HepG2 (cell line): ENCODE data around the gene SSBP2. TPM values are rescaled to one million over a fixed set of nuclear protein-coding genes. Genes with fewer than 3 reads are reported as not detected.
"Not testable (repeated sequence)": the region's sequence is repeated elsewhere in the genome, so short reads cannot be mapped to it uniquely, and the experiment has no call there.

Source experiments
- ATAC-seq: fragments of 200-7000 bp; cut with Tn5 transposase; 3 replicates; pipeline ENCODE4 v1.9.1; 2020; ENCODE audit warnings: mild to moderate bottlenecking, moderate library complexity
- BruUV-seq: library from RNA; stranded (reverse); fragments of 400-500 nt; replicated peaks from 2 replicates; lab custom pipeline; 2021; lab: Mats Ljungman, UMichigan
- CTCF ChIA-PET: fragments of 300-600 bp; formaldehyde crosslinking; extraction: SDS; loops from one replicate; lab custom pipeline; 2021; ENCODE audit warnings: low total read pairs, inconsistent platforms, low intra/inter-chr PET ratio; lab: Yijun Ruan, JAX
- POLR2A ChIA-PET: fragments of 350-600 bp; sonication (Branson Sonifier 250); formaldehyde crosslinking; loops from one replicate; lab custom pipeline; 2020; ENCODE audit warnings: antibody characterized with exemption, inconsistent platforms; lab: Yijun Ruan, JAX
- DNase-seq: peaks from one replicate; pipeline ENCODE4 v3.0.0-alpha.2; 2015; ENCODE audit warnings: low spot score
- FAIRE-seq: peaks from 3 replicates; lab custom pipeline; 2011; peaks lifted over from hg19 to GRCh38; lab: Jason Lieb, UNC
- H2AFZ ChIP-seq: one replicate; pipeline ENCODE4 v1.6.1; 2011; ENCODE audit warnings: low read length, inconsistent platforms
- H3K27ac ChIP-seq: fragments of 300-600 bp; 3 replicates; pipeline ENCODE4 v1.8.0; 2011; ENCODE audit warnings: mixed run types, mild to moderate bottlenecking, mixed read lengths, low read length, inconsistent platforms; ENCODE audit not compliant: insufficient read depth; ENCODE audit errors: extremely low read length
- H3K27me3 ChIP-seq, 2 experiments: fragments of 200-600 bp in 1 of 2; 2 replicates in 1 of 2; 3 replicates in 1 of 2; pipeline versions ENCODE4 v1.6.0 to v1.8.0; 2011; ENCODE audit warnings: low read length in 2 of 2, mild to moderate bottlenecking in 2 of 2, moderate library complexity in 2 of 2, inconsistent platforms in 1 of 2; ENCODE audit not compliant: insufficient read depth in 2 of 2, control insufficient read depth in 1 of 2
- H3K36me3 ChIP-seq, 2 experiments: fragments of 200-600 bp in 1 of 2; replicated peaks in 1 of 2; 2 replicates in 1 of 2; 3 replicates in 1 of 2; pipeline versions ENCODE4 v1.5.1 to v1.8.0; 2011; ENCODE audit warnings: low read length in 2 of 2, inconsistent platforms in 1 of 2; ENCODE audit not compliant: insufficient read depth in 2 of 2, control insufficient read depth in 1 of 2
- H3K4me1 ChIP-seq: 2 replicates; pipeline ENCODE4 v1.5.1; 2012; ENCODE audit warnings: low read length, inconsistent platforms; ENCODE audit not compliant: insufficient read depth
- H3K4me2 ChIP-seq: 2 replicates; pipeline ENCODE4 v1.6.0; 2011; ENCODE audit warnings: low read depth, low read length, inconsistent platforms
- H3K4me3 ChIP-seq, 3 experiments: fragments of 200-600 bp in 1 of 3; sonication (generic), shearing (Covaris generic) in 1 of 3; replicated peaks in 1 of 3; 2 replicates each; pipeline ENCODE4 v1.5.1; 2011 to 2016; ENCODE audit warnings: low read length in 3 of 3, inconsistent platforms in 2 of 3, low read depth in 2 of 3, mild to moderate bottlenecking in 2 of 3, control low read depth in 1 of 3, mixed read lengths in 1 of 3; ENCODE audit not compliant: insufficient read depth in 1 of 3
- H3K79me2 ChIP-seq: one replicate; pipeline ENCODE4 v1.6.1; 2011; ENCODE audit warnings: low read length, inconsistent platforms; ENCODE audit not compliant: insufficient read depth
- H3K9ac ChIP-seq: 2 replicates; pipeline ENCODE4 v1.6.0; 2011; ENCODE audit warnings: mild to moderate bottlenecking, low read depth, low read length, inconsistent platforms; ENCODE audit not compliant: insufficient read depth
- H3K9me3 ChIP-seq: 2 replicates; pipeline ENCODE4 v1.5.1; 2012; ENCODE audit warnings: mild to moderate bottlenecking, low read length
- H4K20me1 ChIP-seq: 2 replicates; pipeline ENCODE4 v1.6.0; 2011; ENCODE audit warnings: inconsistent platforms, mild to moderate bottlenecking, low read length, moderate library complexity; ENCODE audit not compliant: insufficient read depth
- DNMT3B ChIP-seq: conservative IDR thresholded peaks from 2 replicates; pipeline ENCODE4 v1.6.1; 2016; ENCODE audit warnings: missing biosample characterization, control low read depth
- HNF4A ChIP-seq: sonication (generic); formaldehyde crosslinking; IDR thresholded peaks from 2 replicates; pipeline ENCODE4 v1.4.0; 2020; ENCODE audit warnings: missing genetic modification reagents
- JDP2 ChIP-seq: sonication (generic); formaldehyde crosslinking; IDR thresholded peaks from 2 replicates; pipeline ENCODE4 v1.8.1; 2022; ENCODE audit warnings: missing genetic modification reagents, borderline replicate concordance
- KLF6 ChIP-seq: IDR thresholded peaks from 2 replicates; pipeline ENCODE4 v1.8.0; 2016; ENCODE audit warnings: missing biosample characterization, missing genetic modification reagents
- SMC3 ChIP-seq: IDR thresholded peaks from 2 replicates; pipeline ENCODE4 v1.6.1; 2011; ENCODE audit warnings: low read length, improper control_type of control experiment
- ZNF543 ChIP-seq: sonication (generic); formaldehyde crosslinking; IDR thresholded peaks from 2 replicates; pipeline ENCODE4 v1.4.0; 2020; ENCODE audit warnings: mild to moderate bottlenecking, missing genetic modification reagents
- ZNF792 ChIP-seq: IDR thresholded peaks from 2 replicates; pipeline ENCODE4 v1.6.1; 2016
- whole genome bisulfite sequencing: methylation state at CpG from one replicate; pipeline ENCODE4 v1.1.6; 2017; ENCODE audit warnings: low lambda C conversion rate; 5-methylcytosine and 5-hydroxymethylcytosine counted together
- in situ Hi-C: cut with HindIII; loops from 2 replicates; pipeline ENCODE4 v1.10.0; 2017; ENCODE audit warnings: low pct_unique_long_range_greater_than_20kb; ENCODE audit not compliant: extremely low pct_ligation_motif_present
- intact Hi-C: fragments of 100-400 bp; cut with micrococcal nuclease; formaldehyde crosslinking; loops from one replicate; pipeline ENCODE4 v1.10.0; 2022; ENCODE audit not compliant: unreplicated experiment
- polyA plus RNA-seq, 8 experiments: library from polyadenylated mRNA; depleted of rRNA in 3 of 8; stranded (reverse) in 7 of 8; unstranded in 1 of 8; fragments of >200 nt; fragmentation: Illumina TruSeq in 4 of 8; extraction: Trizol in 4 of 8; gene quantifications; 2 replicates each; pipeline versions ENCODE4 v1.2.1 to v1.2.3, GENCODE V29; 2011 to 2016; ENCODE audit warnings: low read depth in 4 of 8, missing spikeins in 1 of 8, mixed read lengths in 1 of 8; ENCODE audit not compliant: insufficient read depth in 1 of 8
- total RNA-seq, 5 experiments: library from RNA; depleted of rRNA; stranded (reverse); fragments of >200 nt; fragmentation: Illumina TruSeq; extraction: Trizol; gene quantifications; 2 replicates each; pipeline ENCODE4 v1.2.3, GENCODE V29; 2016; ENCODE audit warnings: low read depth in 1 of 5
- TF ChIP-seq, protein P1 (sequence below): sonication (generic); formaldehyde crosslinking; IDR thresholded peaks from 2 replicates; pipeline ENCODE4 v1.8.1; 2023; ENCODE audit warnings: mild to moderate bottlenecking, inconsistent platforms, moderate library complexity, missing genetic modification reagents, borderline replicate concordance
- TF ChIP-seq, protein P2 (sequence below): sonication (generic); formaldehyde crosslinking; IDR thresholded peaks from 2 replicates; pipeline ENCODE4 v1.9.0; 2021; ENCODE audit warnings: missing genetic modification reagents, borderline replicate concordance
- TF ChIP-seq, protein P3 (sequence below): sonication (generic); formaldehyde crosslinking; IDR thresholded peaks from 2 replicates; pipeline ENCODE4 v1.5.0; 2020; ENCODE audit warnings: missing genetic modification reagents
- TF ChIP-seq, protein P4 (sequence below): IDR thresholded peaks from 2 replicates; pipeline ENCODE4 v1.6.1; 2016; ENCODE audit warnings: missing biosample characterization, missing genetic modification reagents, low read depth

Gene SSBP2
- total and polyA plus RNA-seq, 2 of the 13 experiments (the other 11 are each of a cell fraction or from before 2014, with no cell fraction given): 0.16 TPM; not detected in 1

DNA sequence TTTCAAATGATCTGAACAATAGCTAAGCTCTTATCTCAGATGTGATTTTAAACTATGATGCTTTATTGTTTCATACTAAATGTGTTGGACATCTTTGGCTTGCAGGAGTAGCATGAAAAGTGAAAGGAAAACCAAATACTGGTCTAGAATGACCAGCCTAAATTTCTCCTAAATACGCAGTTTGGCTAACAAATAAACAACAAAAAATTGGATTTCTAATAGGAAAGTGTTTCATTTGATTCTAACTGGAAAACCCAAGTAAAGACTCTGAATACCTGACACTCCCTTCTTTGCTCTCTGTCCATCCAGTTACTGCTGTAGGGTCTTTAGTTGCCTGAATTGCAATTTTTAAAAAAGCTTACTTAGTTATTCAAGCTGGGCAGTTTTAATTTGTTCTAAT lies 245.2 kb downstream of the SSBP2 start (continued):
- TF ChIP-seq ZNF792 (CRISPR knock-in tag): no peak
- TF ChIP-seq ZNF543: no peak

DNA sequence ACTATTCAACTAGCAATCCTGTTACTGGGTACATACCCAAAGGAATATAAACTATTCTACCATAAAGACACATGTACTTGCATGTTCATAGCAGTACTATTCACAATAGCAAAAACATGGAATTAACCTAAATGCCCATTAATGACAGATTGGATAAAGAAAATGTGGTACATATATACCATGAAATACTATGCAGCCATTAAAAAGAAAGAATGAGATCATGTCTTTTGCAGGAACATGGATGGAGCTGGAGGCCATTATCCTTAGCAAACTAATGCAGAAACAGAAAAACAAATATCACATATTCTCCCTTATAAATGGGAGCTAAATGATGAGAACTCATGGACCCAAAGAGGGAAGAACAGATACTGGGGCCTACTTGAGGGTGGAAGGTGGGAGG lies 247.3 kb downstream of the SSBP2 start:
- in situ Hi-C loops: loop anchor here (25.0 kb wide), 1 partner anchor 334 kb away; no protein-coding TSS in a partner anchor

DNA sequence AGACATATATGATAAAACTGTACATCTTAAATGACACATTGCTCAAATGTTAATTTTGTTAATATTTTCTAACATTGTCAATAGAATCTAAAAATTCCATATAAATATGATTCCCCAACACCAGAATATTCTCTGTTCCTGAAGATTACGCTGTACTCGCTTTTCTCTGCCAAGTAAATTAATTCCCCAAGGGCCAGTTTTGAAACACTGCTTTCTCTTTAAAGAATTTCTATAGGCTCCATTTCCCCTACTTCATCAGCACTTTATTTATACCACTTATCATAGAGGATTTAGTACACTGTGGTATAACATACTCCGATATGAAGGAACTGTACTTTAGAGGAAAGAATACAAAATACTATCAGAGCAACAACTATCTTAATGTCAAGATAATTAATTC lies 255.6 kb downstream of the SSBP2 start:
- 28% methylated on average over 3 of the region's 3 CpGs for whole genome bisulfite sequencing
- TF ChIP-seq, protein P1, sequence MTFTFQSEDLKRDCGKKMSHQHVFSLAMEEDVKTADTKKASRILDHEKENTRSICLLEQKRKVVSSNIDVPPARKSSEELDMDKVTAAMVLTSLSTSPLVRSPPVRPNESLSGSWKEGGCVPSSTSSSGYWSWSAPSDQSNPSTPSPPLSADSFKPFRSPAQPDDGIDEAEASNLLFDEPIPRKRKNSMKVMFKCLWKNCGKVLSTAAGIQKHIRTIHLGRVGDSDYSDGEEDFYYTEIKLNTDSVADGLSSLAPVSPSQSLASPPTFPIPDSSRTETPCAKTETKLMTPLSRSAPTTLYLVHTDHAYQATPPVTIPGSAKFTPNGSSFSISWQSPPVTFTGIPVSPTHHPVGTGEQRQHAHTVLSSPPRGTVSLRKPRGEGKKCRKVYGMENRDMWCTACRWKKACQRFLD: no peak
- TF ChIP-seq SMC3: no peak
- TF ChIP-seq DNMT3B (CRISPR knock-in tag): no peak
- TF ChIP-seq KLF6 (CRISPR knock-in tag): no peak
- TF ChIP-seq HNF4A (CRISPR knock-in tag): no peak
- TF ChIP-seq, protein P2, sequence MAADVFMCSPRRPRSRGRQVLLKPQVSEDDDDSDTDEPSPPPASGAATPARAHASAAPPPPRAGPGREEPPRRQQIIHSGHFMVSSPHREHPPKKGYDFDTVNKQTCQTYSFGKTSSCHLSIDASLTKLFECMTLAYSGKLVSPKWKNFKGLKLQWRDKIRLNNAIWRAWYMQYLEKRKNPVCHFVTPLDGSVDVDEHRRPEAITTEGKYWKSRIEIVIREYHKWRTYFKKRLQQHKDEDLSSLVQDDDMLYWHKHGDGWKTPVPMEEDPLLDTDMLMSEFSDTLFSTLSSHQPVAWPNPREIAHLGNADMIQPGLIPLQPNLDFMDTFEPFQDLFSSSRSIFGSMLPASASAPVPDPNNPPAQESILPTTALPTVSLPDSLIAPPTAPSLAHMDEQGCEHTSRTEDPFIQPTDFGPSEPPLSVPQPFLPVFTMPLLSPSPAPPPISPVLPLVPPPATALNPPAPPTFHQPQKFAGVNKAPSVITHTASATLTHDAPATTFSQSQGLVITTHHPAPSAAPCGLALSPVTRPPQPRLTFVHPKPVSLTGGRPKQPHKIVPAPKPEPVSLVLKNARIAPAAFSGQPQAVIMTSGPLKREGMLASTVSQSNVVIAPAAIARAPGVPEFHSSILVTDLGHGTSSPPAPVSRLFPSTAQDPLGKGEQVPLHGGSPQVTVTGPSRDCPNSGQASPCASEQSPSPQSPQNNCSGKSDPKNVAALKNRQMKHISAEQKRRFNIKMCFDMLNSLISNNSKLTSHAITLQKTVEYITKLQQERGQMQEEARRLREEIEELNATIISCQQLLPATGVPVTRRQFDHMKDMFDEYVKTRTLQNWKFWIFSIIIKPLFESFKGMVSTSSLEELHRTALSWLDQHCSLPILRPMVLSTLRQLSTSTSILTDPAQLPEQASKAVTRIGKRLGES (CRISPR knock-in tag): no peak
- TF ChIP-seq, protein P3, sequence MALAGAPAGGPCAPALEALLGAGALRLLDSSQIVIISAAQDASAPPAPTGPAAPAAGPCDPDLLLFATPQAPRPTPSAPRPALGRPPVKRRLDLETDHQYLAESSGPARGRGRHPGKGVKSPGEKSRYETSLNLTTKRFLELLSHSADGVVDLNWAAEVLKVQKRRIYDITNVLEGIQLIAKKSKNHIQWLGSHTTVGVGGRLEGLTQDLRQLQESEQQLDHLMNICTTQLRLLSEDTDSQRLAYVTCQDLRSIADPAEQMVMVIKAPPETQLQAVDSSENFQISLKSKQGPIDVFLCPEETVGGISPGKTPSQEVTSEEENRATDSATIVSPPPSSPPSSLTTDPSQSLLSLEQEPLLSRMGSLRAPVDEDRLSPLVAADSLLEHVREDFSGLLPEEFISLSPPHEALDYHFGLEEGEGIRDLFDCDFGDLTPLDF (CRISPR knock-in tag): no peak
- TF ChIP-seq JDP2 (CRISPR knock-in tag): no peak
- TF ChIP-seq, protein P4, sequence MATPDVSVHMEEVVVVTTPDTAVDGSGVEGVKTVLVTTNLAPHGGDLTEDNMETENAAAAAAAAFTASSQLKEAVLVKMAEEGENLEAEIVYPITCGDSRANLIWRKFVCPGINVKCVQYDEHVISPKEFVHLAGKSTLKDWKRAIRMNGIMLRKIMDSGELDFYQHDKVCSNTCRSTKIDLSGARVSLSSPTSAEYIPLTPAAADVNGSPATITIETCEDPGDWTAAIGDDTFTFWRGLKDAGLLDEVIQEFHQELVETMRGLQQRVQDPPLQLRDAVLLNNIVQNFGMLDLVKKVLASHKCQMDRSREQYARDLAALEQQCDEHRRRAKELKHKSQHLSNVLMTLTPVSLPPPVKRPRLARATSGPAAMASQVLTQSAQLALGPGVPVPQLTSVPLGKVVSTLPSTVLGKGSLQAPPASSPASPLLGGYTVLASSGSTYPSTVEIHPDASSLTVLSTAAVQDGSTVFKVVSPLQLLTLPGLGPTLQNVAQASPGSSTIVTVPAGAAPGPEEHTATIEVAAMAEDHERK (CRISPR knock-in tag): no peak

More for the DNA sequence above, 247.3 kb downstream of the SSBP2 start:
- ATAC-seq, CTCF ChIA-PET, H3K4me1 ChIP-seq, POLR2A ChIA-PET, BruUV-seq, H3K9me3 ChIP-seq, H2AFZ ChIP-seq, DNase-seq, H3K9ac ChIP-seq, H3K4me3 ChIP-seq, H4K20me1 ChIP-seq, H3K36me3 ChIP-seq, H3K27me3 ChIP-seq, H3K27ac ChIP-seq, H3K4me2 ChIP-seq, FAIRE-seq, H3K79me2 ChIP-seq: not testable (repeated sequence)
- intact Hi-C loops: loop anchor here (10.0 kb wide), 1 partner anchor 79 kb away; no protein-coding TSS in a partner anchor

More for the DNA sequence above, 255.6 kb downstream of the SSBP2 start:
- no peak for ATAC-seq
- in situ Hi-C loops: no loop called here
- intact Hi-C loops: no loop called here
- H3K4me2 ChIP-seq: no peak overlapping the region
- FAIRE-seq: no peak
- H3K27ac ChIP-seq: no peak overlapping the region
- H4K20me1 ChIP-seq: no peaks in the 10 kb centered on the region
- H3K27me3 ChIP-seq: no peaks in the 10 kb centered on the region; a peak in 1 of 5 replicates
- no peak overlapping the region for H3K4me3 ChIP-seq
- BruUV-seq: no TSS peak
- no peak overlapping the region for H2AFZ ChIP-seq
- no peak overlapping the region for H3K9ac ChIP-seq
- ChIA-PET POLR2A (no interaction called here), CTCF (no interaction called here)
- no peak for DNase-seq
- no peaks in the 10 kb centered on the region for H3K79me2 ChIP-seq
- no peaks in the 10 kb centered on the region for H3K4me1 ChIP-seq
- no peaks in the 10 kb centered on the region for H3K9me3 ChIP-seq
- no peaks in the 10 kb centered on the region for H3K36me3 ChIP-seq
